Stimulated activated memory B cell treated with anti-CD40 and anti-IgM and Interleukin-4, amounts not matched to agents 10 μg/mL and 1 μg/mL and 100 μg/mL, for 72 hours (primary cell): ENCODE measurements around the gene AP2A2.

Experiments
- ATAC-seq: fragments of 150-1000 bp; cut with Tn5 transposase; 2 replicates; pipeline ENCODE4 v1.10.0; 2021
- H3K27ac Mint-ChIP-seq: one replicate; pipeline ENCODE4 v1.8.0; 2022; ENCODE audit warnings: mild to moderate bottlenecking, mixed read lengths
- H3K27me3 Mint-ChIP-seq: one replicate; pipeline ENCODE4 v1.8.0; 2022; ENCODE audit warnings: mixed read lengths
- H3K36me3 Mint-ChIP-seq: one replicate; pipeline ENCODE4 v1.8.0; 2022; ENCODE audit warnings: mixed read lengths
- H3K4me1 Mint-ChIP-seq: one replicate; pipeline ENCODE4 v1.8.0; 2022; ENCODE audit warnings: mixed read lengths
- H3K4me3 Mint-ChIP-seq: one replicate; pipeline ENCODE4 v1.8.0; 2022; ENCODE audit warnings: mild to moderate bottlenecking, moderate library complexity, mixed read lengths
- H3K9me3 Mint-ChIP-seq: one replicate; pipeline ENCODE4 v1.8.0; 2022; ENCODE audit warnings: mixed read lengths

Gene AP2A2

GRCh38 chr11:1051356-1052132 lies 125.9 kb downstream of the AP2A2 start:
- Mint-ChIP-seq H3K36me3 (no peaks in the 10 kb centered on the region), H3K9me3 (no peaks in the 10 kb centered on the region), H3K27me3 (peaks cover 79% of the 10 kb centered on the region), H3K27ac (no peak overlapping the region), H3K4me1 (peaks cover 7% of the 10 kb centered on the region), H3K4me3 (no peak overlapping the region)
- ATAC-seq, result no peak

- Mint-ChIP-seq H3K36me3 (no peaks in the 10 kb centered on the region), H3K27me3 (peaks cover 79% of the 10 kb centered on the region), H3K4me1 (peaks cover 7% of the 10 kb centered on the region), H3K27ac (no peak overlapping the region), H3K9me3 (no peaks in the 10 kb centered on the region), H3K4me3 (no peak overlapping the region)
- ATAC-seq, result no peak
Observed at GRCh38 chr11:1052133-1053011, 126.7 kb downstream of the AP2A2 start.

GRCh38 chr11:1053121-1053901 lies 127.6 kb downstream of the AP2A2 start:
- no peak for ATAC-seq
- Mint-ChIP-seq H3K4me1 (peaks cover 7% of the 10 kb centered on the region), H3K27me3 (peaks cover 79% of the 10 kb centered on the region), H3K27ac (no peak overlapping the region), H3K4me3 (no peak overlapping the region), H3K36me3 (no peaks in the 10 kb centered on the region), H3K9me3 (no peaks in the 10 kb centered on the region)

- Mint-ChIP-seq H3K4me1 (peaks cover 7% of the 10 kb centered on the region), H3K4me3 (no peak overlapping the region), H3K36me3 (no peaks in the 10 kb centered on the region), H3K9me3 (no peaks in the 10 kb centered on the region), H3K27ac (no peak overlapping the region), H3K27me3 (peaks cover 76% of the 10 kb centered on the region)
- no peak for ATAC-seq
Observed at GRCh38 chr11:1054143-1055108, 128.8 kb downstream of the AP2A2 start.

GRCh38 chr11:1055109-1055703 lies 129.5 kb downstream of the AP2A2 start:
- ATAC-seq, result no peak
- Mint-ChIP-seq H3K4me3 (no peak overlapping the region), H3K36me3 (no peaks in the 10 kb centered on the region), H3K27ac (no peak overlapping the region), H3K27me3 (peaks cover 77% of the 10 kb centered on the region), H3K9me3 (no peaks in the 10 kb centered on the region), H3K4me1 (peaks cover 7% of the 10 kb centered on the region)

GRCh38 chr11:1055990-1056771 lies 130.5 kb downstream of the AP2A2 start:
- H3K4me1 Mint-ChIP-seq, result peaks cover 1% of the 10 kb centered on the region
- H3K4me3 Mint-ChIP-seq, result no peak overlapping the region
- peaks cover 74% of the 10 kb centered on the region for H3K27me3 Mint-ChIP-seq
- no peak overlapping the region for H3K27ac Mint-ChIP-seq
- no peak for ATAC-seq
- H3K9me3 Mint-ChIP-seq, result no peaks in the 10 kb centered on the region
- no peaks in the 10 kb centered on the region for H3K36me3 Mint-ChIP-seq

- no peak overlapping the region for H3K4me3 Mint-ChIP-seq
- no peaks in the 10 kb centered on the region for H3K4me1 Mint-ChIP-seq
- no peak overlapping the region for H3K27ac Mint-ChIP-seq
- peaks cover 8% of the 10 kb centered on the region for H3K9me3 Mint-ChIP-seq
- H3K36me3 Mint-ChIP-seq, result no peaks in the 10 kb centered on the region
- no peak for ATAC-seq
- H3K27me3 Mint-ChIP-seq, result peaks cover 82% of the 10 kb centered on the region
Observed at GRCh38 chr11:1057806-1058205, 132.1 kb downstream of the AP2A2 start.

GRCh38 chr11:1059759-1060158 lies 134.1 kb downstream of the AP2A2 start:
- Mint-ChIP-seq H3K27ac (no peak overlapping the region), H3K4me1 (peaks cover 6% of the 10 kb centered on the region), H3K27me3 (peaks cover 74% of the 10 kb centered on the region), H3K4me3 (no peak overlapping the region), H3K36me3 (no peaks in the 10 kb centered on the region), H3K9me3 (peaks cover 8% of the 10 kb centered on the region)
- no peak for ATAC-seq

- no peak overlapping the region for H3K27ac Mint-ChIP-seq
- ATAC-seq, result no peak
- H3K4me3 Mint-ChIP-seq, result no peak overlapping the region
- no peaks in the 10 kb centered on the region for H3K36me3 Mint-ChIP-seq
- H3K9me3 Mint-ChIP-seq, result peaks cover 8% of the 10 kb centered on the region
- H3K4me1 Mint-ChIP-seq, result peaks cover 6% of the 10 kb centered on the region
- H3K27me3 Mint-ChIP-seq, result peaks cover 70% of the 10 kb centered on the region
Observed at GRCh38 chr11:1060410-1060809, 134.7 kb downstream of the AP2A2 start.

- Mint-ChIP-seq H3K36me3 (no peaks in the 10 kb centered on the region), H3K9me3 (peaks cover 8% of the 10 kb centered on the region), H3K4me3 (no peak overlapping the region), H3K27ac (no peak overlapping the region), H3K27me3 (peaks cover 70% of the 10 kb centered on the region), H3K4me1 (peaks cover 6% of the 10 kb centered on the region)
- ATAC-seq, result no peak
Observed at GRCh38 chr11:1060852-1061616, 135.4 kb downstream of the AP2A2 start.
